CD4-positive, alpha-beta T cell (primary cell): ENCODE measurements around the gene TAF11L12. TPM values are rescaled to one million over a fixed set of nuclear protein-coding genes. Genes with fewer than 3 reads are reported as not detected.
"Not testable (repeated sequence)": the region's sequence is repeated elsewhere in the genome, so short reads cannot be mapped to it uniquely, and the experiment has no call there.

Experiments
- ATAC-seq: fragments of 200-7000 bp; cut with Tn5 transposase; one replicate; pipeline ENCODE4 v1.10.0; 2022; ENCODE audit warnings: mild to moderate bottlenecking; ENCODE audit not compliant: poor library complexity
- CTCF ChIA-PET: fragments of 350-600 bp; sonication (Branson Sonifier 250); formaldehyde crosslinking; loops from one replicate; lab custom pipeline; 2021; ENCODE audit warnings: antibody characterized with exemption, inconsistent platforms; lab: Charles Lee
- POLR2A ChIA-PET: fragments of 350-600 bp; sonication (Branson Sonifier 250); formaldehyde crosslinking; loops from one replicate; lab custom pipeline; 2021; ENCODE audit warnings: antibody characterized with exemption, inconsistent platforms; lab: Charles Lee
- DNase-seq, 14 experiments: peaks; one replicate each; pipeline ENCODE4 v3.0.0-alpha.2; 2013 to 2020; ENCODE audit warnings: mixed read lengths in 2 of 14
- H3K27ac ChIP-seq, 2 donors: one replicate each; pipeline versions ENCODE4 v1.5.1 to v1.7.0; 2013; ENCODE audit warnings: low read length in 2 of 2, low read depth in 1 of 2, mild to moderate bottlenecking in 1 of 2
- H3K27me3 ChIP-seq, 2 experiments: 1 replicate in 1 of 2; 2 replicates in 1 of 2; pipeline versions ENCODE4 v1.6.1 to v1.7.0; 2013; ENCODE audit warnings: low read length in 2 of 2, control low read depth in 1 of 2, mild to moderate bottlenecking in 1 of 2, moderate library complexity in 1 of 2; ENCODE audit not compliant: insufficient read depth in 2 of 2, control insufficient read depth in 1 of 2
- H3K36me3 ChIP-seq: one replicate; pipeline ENCODE4 v1.6.1; 2013; ENCODE audit warnings: low read length, control low read depth; ENCODE audit not compliant: insufficient read depth
- H3K4me1 ChIP-seq: one replicate; pipeline ENCODE4 v1.6.1; 2013; ENCODE audit warnings: low read length, control low read depth; ENCODE audit not compliant: insufficient read depth
- H3K4me3 ChIP-seq: one replicate; pipeline ENCODE4 v1.5.1; 2013; ENCODE audit warnings: mild to moderate bottlenecking, low read length, moderate library complexity
- H3K9me3 ChIP-seq, 2 experiments: 1 replicate in 1 of 2; 2 replicates in 1 of 2; pipeline versions ENCODE4 v1.6.1 to v1.7.0; 2013; ENCODE audit warnings: low read length in 2 of 2, mild to moderate bottlenecking in 2 of 2, control low read depth in 1 of 2, moderate library complexity in 1 of 2; ENCODE audit not compliant: control insufficient read depth in 1 of 2, insufficient read depth in 1 of 2
- H3K27ac Mint-ChIP-seq: one replicate; pipeline ENCODE4 v1.8.0; 2020; ENCODE audit warnings: mixed read lengths
- H3K27me3 Mint-ChIP-seq: one replicate; pipeline ENCODE4 v1.8.0; 2021; ENCODE audit warnings: mixed read lengths
- H3K36me3 Mint-ChIP-seq: one replicate; pipeline ENCODE4 v1.8.0; 2021; ENCODE audit warnings: low read depth, mixed read lengths
- H3K4me1 Mint-ChIP-seq: one replicate; pipeline ENCODE4 v1.8.0; 2021; ENCODE audit warnings: low read depth, mixed read lengths
- H3K4me3 Mint-ChIP-seq: one replicate; pipeline ENCODE4 v1.8.0; 2020; ENCODE audit warnings: mild to moderate bottlenecking, mixed read lengths
- H3K9me3 Mint-ChIP-seq: one replicate; pipeline ENCODE4 v1.8.0; 2020; ENCODE audit warnings: mixed read lengths
- intact Hi-C, 2 experiments: fragments of 100-400 bp; cut with DNase I in 1 of 2; cut with micrococcal nuclease in 1 of 2; formaldehyde crosslinking; loops; one replicate each; pipeline versions ENCODE4 v1.15.1 to v1.9.0; 2023 to 2025; cut with DNase I, micrococcal nuclease
- total RNA-seq, 174 experiments: library from RNA in 2 of 174; stranded (reverse) in 2 of 174; gene quantifications; one replicate each; pipeline ENCODE4 v1.2.3 and lab custom pipeline; 2021 to 2026
- TF ChIP-seq, protein P1 (sequence below): fragments of 200-600 bp; IDR thresholded peaks from one replicate; pipeline ENCODE4 v1.8.0; 2022; ENCODE audit warnings: antibody characterized with exemption, mild to moderate bottlenecking

The TAF11L12 gene
- total RNA-seq, 2 experiments from 2014 or later: not detected

DNA sequence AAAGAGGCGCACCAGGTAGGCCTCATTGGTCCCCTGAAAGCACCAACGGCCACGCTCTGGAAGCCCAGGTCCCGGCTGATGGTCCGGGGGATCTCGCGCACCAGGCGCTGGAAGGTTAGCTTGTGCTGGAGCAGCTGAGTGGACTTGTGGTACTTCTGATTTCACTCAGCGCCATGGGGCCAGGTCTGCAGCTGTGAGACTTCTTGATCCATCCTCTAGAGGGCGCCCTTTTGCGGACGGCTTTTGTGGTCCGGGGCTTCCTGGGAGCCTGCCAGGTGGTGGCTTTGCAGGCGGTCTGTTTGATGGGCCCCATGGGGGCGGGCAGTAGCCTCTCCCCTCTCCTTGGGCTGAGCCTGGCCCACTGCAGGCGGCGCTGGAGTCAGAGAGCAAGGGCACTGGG is 10.4 kb downstream of the TAF11L12 start:
- H3K9me3 ChIP-seq: peaks cover 0 to 14% of the 10 kb centered on the region in 2 experiments
- intact Hi-C loops: no loop called here
- Mint-ChIP-seq H3K36me3 (no peaks in the 10 kb centered on the region), H3K27me3 (no peaks in the 10 kb centered on the region), H3K4me1 (no peaks in the 10 kb centered on the region), H3K27ac (no peak overlapping the region), H3K4me3 (no peak overlapping the region), H3K9me3 (no peaks in the 10 kb centered on the region)
- H3K4me3 ChIP-seq: no peak overlapping the region
- no peak for ATAC-seq
- no peak for DNase-seq
- H3K27ac ChIP-seq: no peak overlapping the region
- no peaks in the 10 kb centered on the region for H3K4me1 ChIP-seq
- POLR2A ChIA-PET: no interaction called here
- H3K36me3 ChIP-seq: no peaks in the 10 kb centered on the region
- H3K27me3 ChIP-seq: no peaks in the 10 kb centered on the region
- TF ChIP-seq, protein P1, sequence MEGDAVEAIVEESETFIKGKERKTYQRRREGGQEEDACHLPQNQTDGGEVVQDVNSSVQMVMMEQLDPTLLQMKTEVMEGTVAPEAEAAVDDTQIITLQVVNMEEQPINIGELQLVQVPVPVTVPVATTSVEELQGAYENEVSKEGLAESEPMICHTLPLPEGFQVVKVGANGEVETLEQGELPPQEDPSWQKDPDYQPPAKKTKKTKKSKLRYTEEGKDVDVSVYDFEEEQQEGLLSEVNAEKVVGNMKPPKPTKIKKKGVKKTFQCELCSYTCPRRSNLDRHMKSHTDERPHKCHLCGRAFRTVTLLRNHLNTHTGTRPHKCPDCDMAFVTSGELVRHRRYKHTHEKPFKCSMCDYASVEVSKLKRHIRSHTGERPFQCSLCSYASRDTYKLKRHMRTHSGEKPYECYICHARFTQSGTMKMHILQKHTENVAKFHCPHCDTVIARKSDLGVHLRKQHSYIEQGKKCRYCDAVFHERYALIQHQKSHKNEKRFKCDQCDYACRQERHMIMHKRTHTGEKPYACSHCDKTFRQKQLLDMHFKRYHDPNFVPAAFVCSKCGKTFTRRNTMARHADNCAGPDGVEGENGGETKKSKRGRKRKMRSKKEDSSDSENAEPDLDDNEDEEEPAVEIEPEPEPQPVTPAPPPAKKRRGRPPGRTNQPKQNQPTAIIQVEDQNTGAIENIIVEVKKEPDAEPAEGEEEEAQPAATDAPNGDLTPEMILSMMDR: no peak
- CTCF ChIA-PET: no interaction called here

DNA sequence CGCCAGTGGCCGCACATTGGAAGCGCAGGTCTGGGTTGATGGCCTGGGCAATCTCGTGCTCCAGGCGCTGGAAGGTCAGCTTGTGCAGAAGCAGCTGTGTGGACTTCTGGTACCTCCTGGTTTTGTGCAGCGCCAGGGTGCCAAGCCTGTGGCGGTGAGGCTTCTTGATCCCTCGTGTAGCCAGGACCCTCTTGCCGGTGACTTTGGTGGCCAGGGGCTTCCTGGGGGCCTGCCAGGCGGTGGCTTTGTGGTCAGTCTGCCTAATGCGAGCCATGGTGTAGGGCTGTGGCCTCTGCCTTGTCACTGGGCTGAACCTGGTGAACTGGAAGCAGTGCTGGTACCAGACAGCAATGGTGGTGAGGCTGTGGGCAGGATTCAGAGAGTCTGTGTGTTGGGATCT is 15.5 kb downstream of the TAF11L12 start:
- ChIA-PET POLR2A (no interaction called here), CTCF (no interaction called here)
- Histone ChIP-seq H3K4me3 (no peak overlapping the region), H3K27me3 (no peaks in the 10 kb centered on the region), H3K36me3 (no peaks in the 10 kb centered on the region), H3K27ac (no peak overlapping the region), H3K4me1 (no peaks in the 10 kb centered on the region), H3K9me3 (peaks cover 0 to 16% of the 10 kb centered on the region in 2 experiments)
- intact Hi-C loops: no loop called here
- H3K4me3 Mint-ChIP-seq: no peak overlapping the region
- no peaks in the 10 kb centered on the region for H3K27me3 Mint-ChIP-seq
- no peaks in the 10 kb centered on the region for H3K36me3 Mint-ChIP-seq
- DNase-seq: no peak
- TF ChIP-seq, protein P1: no peak
- H3K9me3 Mint-ChIP-seq: no peaks in the 10 kb centered on the region
- ATAC-seq: no peak
- no peaks in the 10 kb centered on the region for H3K4me1 Mint-ChIP-seq
- no peak overlapping the region for H3K27ac Mint-ChIP-seq

DNA sequence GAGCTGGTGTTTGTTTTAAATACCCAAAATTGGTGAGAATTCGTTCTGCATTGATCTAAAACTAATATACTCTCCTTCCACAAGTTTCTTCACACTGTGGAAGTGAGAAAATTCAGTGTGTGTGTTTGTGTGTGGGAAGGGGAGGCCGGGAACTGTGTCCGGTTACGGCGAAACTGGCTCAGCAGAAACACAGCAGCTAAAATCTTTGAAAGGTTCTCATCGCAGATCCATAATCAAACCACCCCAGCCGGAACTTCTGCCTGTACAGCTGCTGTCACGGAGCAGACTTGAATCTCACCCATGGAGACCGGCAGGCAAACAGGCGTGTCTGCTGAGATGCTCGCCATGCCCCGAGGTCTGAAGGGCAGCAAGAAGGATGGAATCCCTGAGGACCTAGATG is 21.6 kb downstream of the TAF11L12 start, which contains the start of gene TAF11L13:
Gene TAF11L13 (plus strand): TSS at position 301 of the 400 bp plus-strand sequence.
- H3K27me3 ChIP-seq, CTCF ChIA-PET, POLR2A ChIA-PET, H3K9me3 Mint-ChIP-seq, H3K4me1 ChIP-seq, H3K36me3 ChIP-seq, H3K9me3 ChIP-seq, H3K27me3 Mint-ChIP-seq, H3K27ac ChIP-seq, H3K36me3 Mint-ChIP-seq, ATAC-seq, DNase-seq, H3K4me1 Mint-ChIP-seq, intact Hi-C loops, H3K4me3 Mint-ChIP-seq, H3K4me3 ChIP-seq, H3K27ac Mint-ChIP-seq: not testable (repeated sequence)

DNA sequence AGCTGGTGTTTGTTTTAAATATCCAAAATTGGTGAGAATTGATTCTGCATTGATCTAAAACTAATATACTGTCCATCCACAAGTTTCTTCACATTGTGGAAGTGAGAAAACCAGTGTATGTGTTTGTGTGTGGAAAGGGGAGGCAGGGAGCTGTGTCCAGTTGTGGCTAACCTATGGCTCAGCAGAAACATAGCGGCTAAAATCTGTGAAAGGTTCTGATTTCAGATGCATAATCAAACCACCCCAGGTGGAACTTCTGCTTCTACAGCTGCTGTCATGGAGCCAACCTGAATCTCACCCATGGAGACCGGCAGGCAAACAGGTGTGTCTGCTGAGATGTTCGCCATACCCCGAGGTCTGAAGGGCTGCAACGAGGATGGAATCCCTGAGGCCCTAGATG is 24.0 kb downstream of the TAF11L12 start, which contains the start of gene TAF11L14:
Gene TAF11L14 (plus strand): TSS at position 301 of the 400 bp plus-strand sequence.
- TF ChIP-seq, protein P1: no peak
- Histone ChIP-seq H3K4me1 (no peaks in the 10 kb centered on the region), H3K36me3 (no peaks in the 10 kb centered on the region), H3K27ac (no peak within 1 kb of the TSS), H3K4me3 (no peak within 1 kb of the TSS), H3K9me3 (no peaks in the 10 kb centered on the region), H3K27me3 (no peaks in the 10 kb centered on the region)
- no peak for ATAC-seq
- H3K4me3 Mint-ChIP-seq: no peak within 1 kb of the TSS
- H3K9me3 Mint-ChIP-seq: no peaks in the 10 kb centered on the region
- POLR2A ChIA-PET: no interaction called here
- H3K27ac Mint-ChIP-seq: no peak within 1 kb of the TSS
- no peaks in the 10 kb centered on the region for H3K27me3 Mint-ChIP-seq
- intact Hi-C loops: no loop called here
- H3K4me1 Mint-ChIP-seq: no peaks in the 10 kb centered on the region
- CTCF ChIA-PET: no interaction called here
- no peak for DNase-seq
- no peaks in the 10 kb centered on the region for H3K36me3 Mint-ChIP-seq

DNA sequence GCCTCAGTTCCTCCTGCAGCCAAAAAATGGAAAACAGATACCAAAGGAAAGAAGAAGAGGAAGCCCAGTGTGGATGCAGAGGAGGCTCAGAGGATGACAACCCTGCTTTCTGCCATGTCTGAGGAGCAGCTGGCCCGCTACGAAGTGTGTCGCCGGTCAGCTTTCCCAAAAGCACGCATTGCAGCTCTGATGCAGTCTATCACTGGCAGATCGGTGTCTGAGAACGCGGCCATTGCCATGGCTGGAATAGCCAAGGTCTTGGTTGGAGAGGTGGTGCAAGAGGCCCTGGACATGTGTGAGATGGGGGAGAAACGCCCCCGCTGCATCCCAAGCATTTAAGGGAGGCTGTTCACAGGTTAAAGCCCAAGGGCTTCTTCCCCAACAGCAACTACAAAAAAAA is 39.0 kb downstream of the TAF11L12 start:
- H3K27me3 ChIP-seq, H3K4me1 ChIP-seq, POLR2A ChIA-PET, H3K4me3 Mint-ChIP-seq, DNase-seq, H3K27ac ChIP-seq, H3K4me1 Mint-ChIP-seq, H3K27me3 Mint-ChIP-seq, ATAC-seq, CTCF ChIA-PET, H3K36me3 Mint-ChIP-seq, H3K4me3 ChIP-seq, H3K27ac Mint-ChIP-seq, intact Hi-C loops, H3K36me3 ChIP-seq: not testable (repeated sequence)
- H3K9me3 Mint-ChIP-seq: peaks cover 14% of the 10 kb centered on the region
- H3K9me3 ChIP-seq: peaks cover 0 to 20% of the 10 kb centered on the region in 2 experiments
